T-helper 1 cell treated with Interleukin-12 subunit alpha and Interleukin-12 subunit beta and Interleukin-4 antibody, amounts not matched to agents 30 μg/mL and 1 μg/mL, for 36 hours (primary cell): ENCODE results near the gene TNS1.

Source experiments
- H3K27ac Mint-ChIP-seq: one replicate; pipeline ENCODE4 v1.8.0; 2021; ENCODE audit warnings: mild to moderate bottlenecking, mixed read lengths
- H3K27me3 Mint-ChIP-seq: one replicate; pipeline ENCODE4 v1.8.0; 2021; ENCODE audit warnings: low read depth, mixed read lengths
- H3K36me3 Mint-ChIP-seq: one replicate; pipeline ENCODE4 v1.8.0; 2021; ENCODE audit warnings: low read depth, mixed read lengths
- H3K4me1 Mint-ChIP-seq: one replicate; pipeline ENCODE4 v1.8.0; 2021; ENCODE audit warnings: low read depth, mixed read lengths
- H3K4me3 Mint-ChIP-seq: one replicate; pipeline ENCODE4 v1.8.0; 2021; ENCODE audit warnings: mild to moderate bottlenecking, moderate library complexity, mixed read lengths
- H3K9me3 Mint-ChIP-seq: one replicate; pipeline ENCODE4 v1.8.0; 2021; ENCODE audit warnings: mixed read lengths

The TNS1 gene

GRCh38 chr2:218033590-218034496 is 31.0 kb upstream of the TNS1 start:
- H3K9me3 Mint-ChIP-seq, result no peaks in the 10 kb centered on the region
- H3K27me3 Mint-ChIP-seq, result peaks cover 4% of the 10 kb centered on the region
- no peaks in the 10 kb centered on the region for H3K36me3 Mint-ChIP-seq
- H3K4me3 Mint-ChIP-seq, result peak overlapping the region; percentile 8
- peaks cover 11% of the 10 kb centered on the region for H3K4me1 Mint-ChIP-seq
- no peak overlapping the region for H3K27ac Mint-ChIP-seq

GRCh38 chr2:218033208-218033589 is 30.4 kb upstream of the TNS1 start:
- no peaks in the 10 kb centered on the region for H3K9me3 Mint-ChIP-seq

GRCh38 chr2:218032336-218033171 is 29.8 kb upstream of the TNS1 start:
- peaks cover 6% of the 10 kb centered on the region for H3K4me1 Mint-ChIP-seq
- H3K4me3 Mint-ChIP-seq, result no peak overlapping the region
- H3K27ac Mint-ChIP-seq, result no peak overlapping the region
- no peaks in the 10 kb centered on the region for H3K27me3 Mint-ChIP-seq
- no peaks in the 10 kb centered on the region for H3K36me3 Mint-ChIP-seq
- H3K9me3 Mint-ChIP-seq, result no peaks in the 10 kb centered on the region

More at GRCh38 chr2:218033208-218033589, 30.4 kb upstream of the TNS1 start:
- H3K4me1 Mint-ChIP-seq, result peaks cover 6% of the 10 kb centered on the region
- no peak overlapping the region for H3K4me3 Mint-ChIP-seq
- H3K27me3 Mint-ChIP-seq, result no peaks in the 10 kb centered on the region
- H3K36me3 Mint-ChIP-seq, result no peaks in the 10 kb centered on the region
- H3K27ac Mint-ChIP-seq, result no peak overlapping the region

GRCh38 chr2:218031771-218032257 is 29.0 kb upstream of the TNS1 start:
- no peaks in the 10 kb centered on the region for H3K36me3 Mint-ChIP-seq
- no peaks in the 10 kb centered on the region for H3K9me3 Mint-ChIP-seq
- H3K27ac Mint-ChIP-seq, result no peak overlapping the region
- no peak overlapping the region for H3K4me3 Mint-ChIP-seq
- H3K4me1 Mint-ChIP-seq, result peaks cover 6% of the 10 kb centered on the region
- no peaks in the 10 kb centered on the region for H3K27me3 Mint-ChIP-seq

- Mint-ChIP-seq H3K27ac (no peak overlapping the region), H3K9me3 (no peaks in the 10 kb centered on the region), H3K36me3 (no peaks in the 10 kb centered on the region)
Measured at GRCh38 chr2:218031261-218031660, 28.5 kb upstream of the TNS1 start.

GRCh38 chr2:218030409-218031195 is 27.8 kb upstream of the TNS1 start:
- Mint-ChIP-seq H3K36me3 (no peaks in the 10 kb centered on the region), H3K27ac (no peak overlapping the region), H3K9me3 (no peaks in the 10 kb centered on the region), H3K27me3 (no peaks in the 10 kb centered on the region), H3K4me1 (peaks cover 2% of the 10 kb centered on the region), H3K4me3 (no peak overlapping the region)

More at GRCh38 chr2:218031261-218031660, 28.5 kb upstream of the TNS1 start:
- Mint-ChIP-seq H3K4me1 (peaks cover 2% of the 10 kb centered on the region), H3K4me3 (no peak overlapping the region), H3K27me3 (no peaks in the 10 kb centered on the region)

GRCh38 chr2:218029366-218030360 is 26.9 kb upstream of the TNS1 start:
- Mint-ChIP-seq H3K36me3 (no peaks in the 10 kb centered on the region), H3K27me3 (no peaks in the 10 kb centered on the region), H3K27ac (no peak overlapping the region), H3K9me3 (no peaks in the 10 kb centered on the region), H3K4me3 (no peak overlapping the region), H3K4me1 (peaks cover 2% of the 10 kb centered on the region)

GRCh38 chr2:218028562-218029348 is 26.0 kb upstream of the TNS1 start:
- Mint-ChIP-seq H3K4me1 (no peaks in the 10 kb centered on the region), H3K27ac (no peak overlapping the region), H3K27me3 (no peaks in the 10 kb centered on the region), H3K4me3 (no peak overlapping the region), H3K9me3 (no peaks in the 10 kb centered on the region), H3K36me3 (no peaks in the 10 kb centered on the region)

- Mint-ChIP-seq H3K27ac (no peak overlapping the region), H3K4me3 (no peak overlapping the region), H3K27me3 (no peaks in the 10 kb centered on the region), H3K9me3 (no peaks in the 10 kb centered on the region), H3K36me3 (no peaks in the 10 kb centered on the region), H3K4me1 (no peaks in the 10 kb centered on the region)
Measured at GRCh38 chr2:218028189-218028495, 25.3 kb upstream of the TNS1 start.

GRCh38 chr2:218027426-218028188 is 24.8 kb upstream of the TNS1 start:
- Mint-ChIP-seq H3K27me3 (no peaks in the 10 kb centered on the region), H3K4me1 (no peaks in the 10 kb centered on the region), H3K9me3 (no peaks in the 10 kb centered on the region), H3K4me3 (no peak overlapping the region), H3K27ac (no peak overlapping the region), H3K36me3 (no peaks in the 10 kb centered on the region)

GRCh38 chr2:218026676-218027425 is 24.1 kb upstream of the TNS1 start:
- no peaks in the 10 kb centered on the region for H3K9me3 Mint-ChIP-seq
- no peak overlapping the region for H3K4me3 Mint-ChIP-seq
- H3K27ac Mint-ChIP-seq, result no peak overlapping the region
- no peaks in the 10 kb centered on the region for H3K36me3 Mint-ChIP-seq
- H3K4me1 Mint-ChIP-seq, result no peaks in the 10 kb centered on the region
- no peaks in the 10 kb centered on the region for H3K27me3 Mint-ChIP-seq

GRCh38 chr2:218026244-218026643 is 23.4 kb upstream of the TNS1 start:
- Mint-ChIP-seq H3K4me1 (no peaks in the 10 kb centered on the region), H3K27me3 (no peaks in the 10 kb centered on the region), H3K27ac (no peak overlapping the region), H3K36me3 (no peaks in the 10 kb centered on the region), H3K9me3 (no peaks in the 10 kb centered on the region), H3K4me3 (no peak overlapping the region)
